WTC11 (cell line): ENCODE results near the gene CD244. TPM values are rescaled to one million over a fixed set of nuclear protein-coding genes. Genes with fewer than 3 reads are reported as not detected.
"Not testable (repeated sequence)": the region's sequence is repeated elsewhere in the genome, so short reads cannot be mapped to it uniquely, and the experiment has no call there.

Experiments
- ATAC-seq: fragments of 200-7000 bp; cut with Tn5 transposase; 2 replicates; pipeline ENCODE4 v1.10.0; 2021; ENCODE audit warnings: mild to moderate bottlenecking, moderate library complexity
- CTCF ChIA-PET: fragments of 300-600 bp; sonication (Branson Sonifier 250); formaldehyde crosslinking; loops from one replicate; lab custom pipeline; 2021; ENCODE audit warnings: antibody characterized with exemption; lab: Charles Lee
- POLR2A ChIA-PET: fragments of 350-600 bp; sonication (Branson Sonifier 250); formaldehyde crosslinking; loops from one replicate; lab custom pipeline; 2021; ENCODE audit warnings: antibody characterized with exemption; lab: Charles Lee
- DNase-seq: peaks from one replicate; pipeline ENCODE4 v3.0.0; 2021; ENCODE audit warnings: low spot score
- H3K27ac Mint-ChIP-seq: 2 replicates; pipeline ENCODE4 v1.8.0; 2021; ENCODE audit warnings: mixed read lengths
- H3K27me3 Mint-ChIP-seq: 2 replicates; pipeline ENCODE4 v1.8.0; 2021; ENCODE audit warnings: low read depth, mild to moderate bottlenecking, moderate library complexity, mixed read lengths
- H3K36me3 Mint-ChIP-seq: 2 replicates; pipeline ENCODE4 v1.8.0; 2021; ENCODE audit warnings: mixed read lengths
- H3K4me1 Mint-ChIP-seq: 2 replicates; pipeline ENCODE4 v1.8.0; 2022; ENCODE audit warnings: mixed read lengths
- H3K4me3 Mint-ChIP-seq: 2 replicates; pipeline ENCODE4 v1.8.0; 2021; ENCODE audit warnings: mild to moderate bottlenecking, moderate library complexity, mixed read lengths
- H3K9me3 Mint-ChIP-seq: 2 replicates; pipeline ENCODE4 v1.8.0; 2021; ENCODE audit warnings: mixed read lengths
- FOXP1 ChIP-seq: sonication (generic); formaldehyde crosslinking; IDR thresholded peaks from 2 replicates; pipeline ENCODE4 v1.8.0; 2022; ENCODE audit warnings: missing genetic modification reagents, mild to moderate bottlenecking, moderate library complexity, borderline replicate concordance
- MYBL2 ChIP-seq: sonication (generic); formaldehyde crosslinking; IDR thresholded peaks from 2 replicates; pipeline ENCODE4 v1.8.1; 2023; ENCODE audit warnings: mild to moderate bottlenecking, moderate library complexity, missing genetic modification reagents
- OVOL2 ChIP-seq: fragments of 250-450 bp; sonication (Bioruptor Pico); IDR thresholded peaks from 2 replicates; pipeline ENCODE4 v1.9.0; 2021; ENCODE audit warnings: mild to moderate bottlenecking, borderline replicate concordance
- PRRX2 ChIP-seq: fragments of 250-450 bp; sonication (Bioruptor Pico); IDR thresholded peaks from 2 replicates; pipeline ENCODE4 v1.8.0; 2021; ENCODE audit warnings: mild to moderate bottlenecking
- RORB ChIP-seq: fragments of 250-450 bp; sonication (Bioruptor Pico); IDR thresholded peaks from 2 replicates; pipeline ENCODE4 v1.9.0; 2021; ENCODE audit warnings: mild to moderate bottlenecking
- SMAD3 ChIP-seq: sonication (generic); formaldehyde crosslinking; IDR thresholded peaks from 2 replicates; pipeline ENCODE4 v1.8.0; 2022; ENCODE audit warnings: missing genetic modification reagents, mild to moderate bottlenecking, borderline replicate concordance
- SP1 ChIP-seq: sonication (generic); formaldehyde crosslinking; conservative IDR thresholded peaks from 2 replicates; pipeline ENCODE4 v1.8.1; 2022; ENCODE audit warnings: missing genetic modification reagents
- TEAD1 ChIP-seq: sonication (generic); formaldehyde crosslinking; IDR thresholded peaks from 2 replicates; pipeline ENCODE4 v1.8.0; 2022; ENCODE audit warnings: mild to moderate bottlenecking, missing genetic modification reagents
- ZNF219 ChIP-seq: sonication (generic); formaldehyde crosslinking; IDR thresholded peaks from 2 replicates; pipeline ENCODE4 v1.8.0; 2023; ENCODE audit warnings: missing genetic modification reagents, mild to moderate bottlenecking, borderline replicate concordance
- ZNF396 ChIP-seq: fragments of 250-450 bp; sonication (Bioruptor Pico); IDR thresholded peaks from 2 replicates; pipeline ENCODE4 v1.8.0; 2021; ENCODE audit warnings: mild to moderate bottlenecking, moderate library complexity, borderline replicate concordance
- ZNF416 ChIP-seq: fragments of 250-450 bp; sonication (Bioruptor Pico); IDR thresholded peaks from 2 replicates; pipeline ENCODE4 v1.9.0; 2021; ENCODE audit warnings: mild to moderate bottlenecking, inconsistent platforms
- ZNF425 ChIP-seq: fragments of 250-450 bp; sonication (Bioruptor Pico); conservative IDR thresholded peaks from 2 replicates; pipeline ENCODE4 v1.9.0; 2021; ENCODE audit warnings: mild to moderate bottlenecking
- total RNA-seq: library from RNA; stranded (reverse); gene quantifications from 3 replicates; pipeline ENCODE4 v1.2.3, GENCODE V29; 2021
- TF ChIP-seq, protein P1 (sequence below): sonication (generic); formaldehyde crosslinking; IDR thresholded peaks from 2 replicates; pipeline ENCODE4 v1.8.0; 2022; ENCODE audit warnings: mild to moderate bottlenecking, missing genetic modification reagents
- TF ChIP-seq, protein P2 (sequence below): sonication (generic); formaldehyde crosslinking; conservative IDR thresholded peaks from 2 replicates; pipeline ENCODE4 v1.8.1; 2022; ENCODE audit warnings: mild to moderate bottlenecking, missing genetic modification reagents
- TF ChIP-seq, protein P3 (sequence below): sonication (generic); formaldehyde crosslinking; IDR thresholded peaks from 2 replicates; pipeline ENCODE4 v1.8.0; 2022; ENCODE audit warnings: mild to moderate bottlenecking, missing genetic modification reagents
- TF ChIP-seq, protein P4 (sequence below): fragments of 250-450 bp; sonication (Bioruptor Pico); IDR thresholded peaks from 2 replicates; pipeline ENCODE4 v1.9.0; 2021; ENCODE audit warnings: mild to moderate bottlenecking
- TF ChIP-seq, protein P5 (sequence below): sonication (generic); formaldehyde crosslinking; IDR thresholded peaks from 2 replicates; pipeline ENCODE4 v1.8.1; 2023; ENCODE audit warnings: mild to moderate bottlenecking, missing genetic modification reagents
- TF ChIP-seq, protein P6 (sequence below): sonication (generic); formaldehyde crosslinking; IDR thresholded peaks from 2 replicates; pipeline ENCODE4 v1.8.1; 2022; ENCODE audit warnings: missing genetic modification reagents, borderline replicate concordance
- TF ChIP-seq, protein P7 (sequence below): fragments of 250-450 bp; sonication (Bioruptor Pico); IDR thresholded peaks from 2 replicates; pipeline ENCODE4 v2.1.2; 2022; ENCODE audit warnings: mild to moderate bottlenecking, moderate library complexity
- TF ChIP-seq, protein P8 (sequence below): sonication (generic); formaldehyde crosslinking; IDR thresholded peaks from 2 replicates; pipeline ENCODE4 v1.8.1; 2022; ENCODE audit warnings: low read depth, missing genetic modification reagents, borderline replicate concordance

CD244 gene
- total RNA-seq, 1 experiment from 2014 or later = not detected

- POLR2A ChIA-PET = no interaction called here
- TF ChIP-seq ZNF425 (CRISPR knock-in tag) = no peak
- TF ChIP-seq OVOL2 (CRISPR knock-in tag) = no peak
- TF ChIP-seq, protein P1, sequence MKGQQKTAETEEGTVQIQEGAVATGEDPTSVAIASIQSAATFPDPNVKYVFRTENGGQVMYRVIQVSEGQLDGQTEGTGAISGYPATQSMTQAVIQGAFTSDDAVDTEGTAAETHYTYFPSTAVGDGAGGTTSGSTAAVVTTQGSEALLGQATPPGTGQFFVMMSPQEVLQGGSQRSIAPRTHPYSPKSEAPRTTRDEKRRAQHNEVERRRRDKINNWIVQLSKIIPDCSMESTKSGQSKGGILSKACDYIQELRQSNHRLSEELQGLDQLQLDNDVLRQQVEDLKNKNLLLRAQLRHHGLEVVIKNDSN (CRISPR knock-in tag) = no peak
- TF ChIP-seq, protein P2, sequence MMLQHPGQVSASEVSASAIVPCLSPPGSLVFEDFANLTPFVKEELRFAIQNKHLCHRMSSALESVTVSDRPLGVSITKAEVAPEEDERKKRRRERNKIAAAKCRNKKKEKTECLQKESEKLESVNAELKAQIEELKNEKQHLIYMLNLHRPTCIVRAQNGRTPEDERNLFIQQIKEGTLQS (CRISPR knock-in tag) = no peak
- TF ChIP-seq, protein P3, sequence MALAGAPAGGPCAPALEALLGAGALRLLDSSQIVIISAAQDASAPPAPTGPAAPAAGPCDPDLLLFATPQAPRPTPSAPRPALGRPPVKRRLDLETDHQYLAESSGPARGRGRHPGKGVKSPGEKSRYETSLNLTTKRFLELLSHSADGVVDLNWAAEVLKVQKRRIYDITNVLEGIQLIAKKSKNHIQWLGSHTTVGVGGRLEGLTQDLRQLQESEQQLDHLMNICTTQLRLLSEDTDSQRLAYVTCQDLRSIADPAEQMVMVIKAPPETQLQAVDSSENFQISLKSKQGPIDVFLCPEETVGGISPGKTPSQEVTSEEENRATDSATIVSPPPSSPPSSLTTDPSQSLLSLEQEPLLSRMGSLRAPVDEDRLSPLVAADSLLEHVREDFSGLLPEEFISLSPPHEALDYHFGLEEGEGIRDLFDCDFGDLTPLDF = no peak
- TF ChIP-seq ZNF416 (CRISPR knock-in tag) = no peak
- TF ChIP-seq, protein P4, sequence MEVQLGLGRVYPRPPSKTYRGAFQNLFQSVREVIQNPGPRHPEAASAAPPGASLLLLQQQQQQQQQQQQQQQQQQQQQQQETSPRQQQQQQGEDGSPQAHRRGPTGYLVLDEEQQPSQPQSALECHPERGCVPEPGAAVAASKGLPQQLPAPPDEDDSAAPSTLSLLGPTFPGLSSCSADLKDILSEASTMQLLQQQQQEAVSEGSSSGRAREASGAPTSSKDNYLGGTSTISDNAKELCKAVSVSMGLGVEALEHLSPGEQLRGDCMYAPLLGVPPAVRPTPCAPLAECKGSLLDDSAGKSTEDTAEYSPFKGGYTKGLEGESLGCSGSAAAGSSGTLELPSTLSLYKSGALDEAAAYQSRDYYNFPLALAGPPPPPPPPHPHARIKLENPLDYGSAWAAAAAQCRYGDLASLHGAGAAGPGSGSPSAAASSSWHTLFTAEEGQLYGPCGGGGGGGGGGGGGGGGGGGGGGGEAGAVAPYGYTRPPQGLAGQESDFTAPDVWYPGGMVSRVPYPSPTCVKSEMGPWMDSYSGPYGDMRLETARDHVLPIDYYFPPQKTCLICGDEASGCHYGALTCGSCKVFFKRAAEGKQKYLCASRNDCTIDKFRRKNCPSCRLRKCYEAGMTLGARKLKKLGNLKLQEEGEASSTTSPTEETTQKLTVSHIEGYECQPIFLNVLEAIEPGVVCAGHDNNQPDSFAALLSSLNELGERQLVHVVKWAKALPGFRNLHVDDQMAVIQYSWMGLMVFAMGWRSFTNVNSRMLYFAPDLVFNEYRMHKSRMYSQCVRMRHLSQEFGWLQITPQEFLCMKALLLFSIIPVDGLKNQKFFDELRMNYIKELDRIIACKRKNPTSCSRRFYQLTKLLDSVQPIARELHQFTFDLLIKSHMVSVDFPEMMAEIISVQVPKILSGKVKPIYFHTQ (CRISPR knock-in tag) = no peak
- no peak for TF ChIP-seq ZNF219
- no peak for TF ChIP-seq FOXP1 (CRISPR knock-in tag)
- no peak for TF ChIP-seq SMAD3
- TF ChIP-seq, protein P5, sequence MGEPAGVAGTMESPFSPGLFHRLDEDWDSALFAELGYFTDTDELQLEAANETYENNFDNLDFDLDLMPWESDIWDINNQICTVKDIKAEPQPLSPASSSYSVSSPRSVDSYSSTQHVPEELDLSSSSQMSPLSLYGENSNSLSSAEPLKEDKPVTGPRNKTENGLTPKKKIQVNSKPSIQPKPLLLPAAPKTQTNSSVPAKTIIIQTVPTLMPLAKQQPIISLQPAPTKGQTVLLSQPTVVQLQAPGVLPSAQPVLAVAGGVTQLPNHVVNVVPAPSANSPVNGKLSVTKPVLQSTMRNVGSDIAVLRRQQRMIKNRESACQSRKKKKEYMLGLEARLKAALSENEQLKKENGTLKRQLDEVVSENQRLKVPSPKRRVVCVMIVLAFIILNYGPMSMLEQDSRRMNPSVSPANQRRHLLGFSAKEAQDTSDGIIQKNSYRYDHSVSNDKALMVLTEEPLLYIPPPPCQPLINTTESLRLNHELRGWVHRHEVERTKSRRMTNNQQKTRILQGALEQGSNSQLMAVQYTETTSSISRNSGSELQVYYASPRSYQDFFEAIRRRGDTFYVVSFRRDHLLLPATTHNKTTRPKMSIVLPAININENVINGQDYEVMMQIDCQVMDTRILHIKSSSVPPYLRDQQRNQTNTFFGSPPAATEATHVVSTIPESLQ = no peak
- TF ChIP-seq MYBL2 (CRISPR knock-in tag) = no peak
- TF ChIP-seq, protein P6, sequence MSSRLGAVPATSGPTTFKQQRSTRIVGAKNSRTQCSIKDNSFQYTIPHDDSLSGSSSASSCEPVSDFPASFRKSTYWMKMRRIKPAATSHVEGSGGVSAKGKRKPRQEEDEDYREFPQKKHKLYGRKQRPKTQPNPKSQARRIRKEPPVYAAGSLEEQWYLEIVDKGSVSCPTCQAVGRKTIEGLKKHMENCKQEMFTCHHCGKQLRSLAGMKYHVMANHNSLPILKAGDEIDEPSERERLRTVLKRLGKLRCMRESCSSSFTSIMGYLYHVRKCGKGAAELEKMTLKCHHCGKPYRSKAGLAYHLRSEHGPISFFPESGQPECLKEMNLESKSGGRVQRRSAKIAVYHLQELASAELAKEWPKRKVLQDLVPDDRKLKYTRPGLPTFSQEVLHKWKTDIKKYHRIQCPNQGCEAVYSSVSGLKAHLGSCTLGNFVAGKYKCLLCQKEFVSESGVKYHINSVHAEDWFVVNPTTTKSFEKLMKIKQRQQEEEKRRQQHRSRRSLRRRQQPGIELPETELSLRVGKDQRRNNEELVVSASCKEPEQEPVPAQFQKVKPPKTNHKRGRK = no peak
- no peak for TF ChIP-seq RORB
- no peak for TF ChIP-seq ZNF396 (CRISPR knock-in tag)
- no peak for TF ChIP-seq TEAD1 (CRISPR knock-in tag)
- TF ChIP-seq, protein P7, sequence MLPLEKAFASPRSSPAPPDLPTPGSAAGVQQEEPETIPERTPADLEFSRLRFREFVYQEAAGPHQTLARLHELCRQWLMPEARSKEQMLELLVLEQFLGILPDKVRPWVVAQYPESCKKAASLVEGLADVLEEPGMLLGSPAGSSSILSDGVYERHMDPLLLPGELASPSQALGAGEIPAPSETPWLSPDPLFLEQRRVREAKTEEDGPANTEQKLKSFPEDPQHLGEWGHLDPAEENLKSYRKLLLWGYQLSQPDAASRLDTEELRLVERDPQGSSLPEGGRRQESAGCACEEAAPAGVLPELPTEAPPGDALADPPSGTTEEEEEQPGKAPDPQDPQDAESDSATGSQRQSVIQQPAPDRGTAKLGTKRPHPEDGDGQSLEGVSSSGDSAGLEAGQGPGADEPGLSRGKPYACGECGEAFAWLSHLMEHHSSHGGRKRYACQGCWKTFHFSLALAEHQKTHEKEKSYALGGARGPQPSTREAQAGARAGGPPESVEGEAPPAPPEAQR (CRISPR knock-in tag) = no peak
- TF ChIP-seq PRRX2 (CRISPR knock-in tag) = no peak
- TF ChIP-seq, protein P8, sequence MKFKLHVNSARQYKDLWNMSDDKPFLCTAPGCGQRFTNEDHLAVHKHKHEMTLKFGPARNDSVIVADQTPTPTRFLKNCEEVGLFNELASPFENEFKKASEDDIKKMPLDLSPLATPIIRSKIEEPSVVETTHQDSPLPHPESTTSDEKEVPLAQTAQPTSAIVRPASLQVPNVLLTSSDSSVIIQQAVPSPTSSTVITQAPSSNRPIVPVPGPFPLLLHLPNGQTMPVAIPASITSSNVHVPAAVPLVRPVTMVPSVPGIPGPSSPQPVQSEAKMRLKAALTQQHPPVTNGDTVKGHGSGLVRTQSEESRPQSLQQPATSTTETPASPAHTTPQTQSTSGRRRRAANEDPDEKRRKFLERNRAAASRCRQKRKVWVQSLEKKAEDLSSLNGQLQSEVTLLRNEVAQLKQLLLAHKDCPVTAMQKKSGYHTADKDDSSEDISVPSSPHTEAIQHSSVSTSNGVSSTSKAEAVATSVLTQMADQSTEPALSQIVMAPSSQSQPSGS (CRISPR knock-in tag) = no peak
- no peak for TF ChIP-seq SP1 (CRISPR knock-in tag)
- H3K27ac Mint-ChIP-seq = no peak overlapping the region
- H3K36me3 Mint-ChIP-seq = no peaks in the 10 kb centered on the region
- no peak for DNase-seq
- H3K9me3 Mint-ChIP-seq = no peaks in the 10 kb centered on the region
- H3K4me3 Mint-ChIP-seq = no peak overlapping the region
- no peak for ATAC-seq
- H3K4me1 Mint-ChIP-seq = peaks cover 2% of the 10 kb centered on the region; the same call in 1 of the 2 replicates
- no peaks in the 10 kb centered on the region; the same call in 1 of the 2 replicates for H3K27me3 Mint-ChIP-seq
- CTCF ChIA-PET = interaction anchor here (1.1 to 1.5 kb wide), 2 partner anchors 61 to 69 kb away, joined by 3 to 4 read pairs; no protein-coding TSS in a partner anchor
Observed at GRCh38 chr1:160882582-160882981, 19.9 kb upstream of the CD244 start.

- H3K27ac Mint-ChIP-seq, H3K27me3 Mint-ChIP-seq, CTCF ChIA-PET, H3K36me3 Mint-ChIP-seq, H3K4me3 Mint-ChIP-seq, POLR2A ChIA-PET, H3K4me1 Mint-ChIP-seq, ATAC-seq, DNase-seq, H3K9me3 Mint-ChIP-seq: not testable (repeated sequence)
Observed at GRCh38 chr1:160881264-160881663, 18.6 kb upstream of the CD244 start.
